Chondrocyte (in vitro differentiated cells): ENCODE measurements around the gene SCARB1. TPM values are rescaled to one million over a fixed set of nuclear protein-coding genes. Genes with fewer than 3 reads are reported as not detected.

Source experiments
- DNase-seq: peaks from one replicate; pipeline ENCODE4 v3.0.0; 2021; ENCODE audit warnings: mixed read lengths, low spot score
- H3K27ac Mint-ChIP-seq: one replicate; pipeline ENCODE4 v1.8.0; 2021; ENCODE audit warnings: mild to moderate bottlenecking, moderate library complexity, mixed read lengths; ENCODE audit not compliant: unreplicated experiment
- H3K27me3 Mint-ChIP-seq: 2 replicates; pipeline ENCODE4 v1.8.0; 2021; ENCODE audit warnings: low read depth, mixed read lengths
- H3K36me3 Mint-ChIP-seq: 2 replicates; pipeline ENCODE4 v1.8.0; 2021; ENCODE audit warnings: low read depth, mixed read lengths
- H3K4me1 Mint-ChIP-seq: 2 replicates; pipeline ENCODE4 v1.8.0; 2021; ENCODE audit warnings: low read depth, mild to moderate bottlenecking, mixed read lengths
- H3K4me3 Mint-ChIP-seq: one replicate; pipeline ENCODE4 v1.8.0; 2021; ENCODE audit warnings: mild to moderate bottlenecking, moderate library complexity, mixed read lengths; ENCODE audit not compliant: unreplicated experiment
- H3K9me3 Mint-ChIP-seq: 2 replicates; pipeline ENCODE4 v1.8.0; 2021; ENCODE audit warnings: low read depth, mixed read lengths
- total RNA-seq: library from RNA; stranded (reverse); gene quantifications from 3 replicates; pipeline ENCODE4 v1.2.1, GENCODE V29; 2021
- TF ChIP-seq, protein P1 (sequence below): fragments of 200-600 bp; sonication (generic); IDR thresholded peaks from 2 replicates; pipeline ENCODE4 v1.5.0; 2021; ENCODE audit warnings: antibody characterized with exemption, mild to moderate bottlenecking, moderate library complexity

The SCARB1 gene
- total RNA-seq, 1 donor from 2014 or later = 20.1 TPM

DNA sequence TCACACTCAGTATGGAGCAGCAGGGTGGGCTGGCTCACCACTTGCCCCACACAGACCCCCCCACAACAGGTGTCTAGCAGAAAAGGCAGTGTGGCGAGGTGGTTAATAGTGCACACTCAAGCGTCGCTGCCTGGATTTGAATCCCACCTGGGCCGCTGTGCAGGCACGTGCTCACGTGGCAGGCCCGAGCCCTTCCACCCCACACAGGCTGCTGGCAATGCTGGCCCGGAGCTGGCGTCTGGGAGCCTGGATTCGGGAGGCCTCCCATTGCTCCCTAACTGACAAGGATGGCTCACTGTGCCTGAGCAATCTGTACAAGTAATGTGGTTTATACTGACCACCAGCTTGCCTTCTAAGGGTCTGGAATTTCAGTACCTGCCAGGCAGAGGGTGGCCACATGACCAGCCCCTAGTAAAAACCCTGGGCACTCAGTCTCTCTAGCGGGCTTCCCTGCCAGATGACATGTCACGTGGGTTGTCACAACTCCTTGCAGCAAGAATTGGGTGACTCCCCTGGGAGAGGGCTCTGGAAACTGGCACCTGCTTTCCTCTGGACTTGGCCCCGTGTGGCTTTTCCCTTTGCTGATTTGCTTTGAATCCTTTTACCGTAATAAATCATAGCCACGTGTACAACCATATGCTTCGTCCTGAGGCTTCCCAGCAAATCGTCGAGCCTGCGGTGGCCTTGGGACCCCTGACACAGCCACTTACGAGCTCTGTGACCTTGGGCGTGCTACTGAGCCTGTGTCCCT is 72.8 kb downstream of the SCARB1 start:
- DNase-seq = no peak
- Mint-ChIP-seq H3K9me3 (no peaks in the 10 kb centered on the region), H3K27ac (no peak overlapping the region), H3K4me3 (no peak overlapping the region), H3K36me3 (peaks cover 8% of the 10 kb centered on the region), H3K4me1 (peaks cover 13% of the 10 kb centered on the region), H3K27me3 (no peaks in the 10 kb centered on the region)
- TF ChIP-seq, protein P1, sequence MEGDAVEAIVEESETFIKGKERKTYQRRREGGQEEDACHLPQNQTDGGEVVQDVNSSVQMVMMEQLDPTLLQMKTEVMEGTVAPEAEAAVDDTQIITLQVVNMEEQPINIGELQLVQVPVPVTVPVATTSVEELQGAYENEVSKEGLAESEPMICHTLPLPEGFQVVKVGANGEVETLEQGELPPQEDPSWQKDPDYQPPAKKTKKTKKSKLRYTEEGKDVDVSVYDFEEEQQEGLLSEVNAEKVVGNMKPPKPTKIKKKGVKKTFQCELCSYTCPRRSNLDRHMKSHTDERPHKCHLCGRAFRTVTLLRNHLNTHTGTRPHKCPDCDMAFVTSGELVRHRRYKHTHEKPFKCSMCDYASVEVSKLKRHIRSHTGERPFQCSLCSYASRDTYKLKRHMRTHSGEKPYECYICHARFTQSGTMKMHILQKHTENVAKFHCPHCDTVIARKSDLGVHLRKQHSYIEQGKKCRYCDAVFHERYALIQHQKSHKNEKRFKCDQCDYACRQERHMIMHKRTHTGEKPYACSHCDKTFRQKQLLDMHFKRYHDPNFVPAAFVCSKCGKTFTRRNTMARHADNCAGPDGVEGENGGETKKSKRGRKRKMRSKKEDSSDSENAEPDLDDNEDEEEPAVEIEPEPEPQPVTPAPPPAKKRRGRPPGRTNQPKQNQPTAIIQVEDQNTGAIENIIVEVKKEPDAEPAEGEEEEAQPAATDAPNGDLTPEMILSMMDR = no peak

DNA sequence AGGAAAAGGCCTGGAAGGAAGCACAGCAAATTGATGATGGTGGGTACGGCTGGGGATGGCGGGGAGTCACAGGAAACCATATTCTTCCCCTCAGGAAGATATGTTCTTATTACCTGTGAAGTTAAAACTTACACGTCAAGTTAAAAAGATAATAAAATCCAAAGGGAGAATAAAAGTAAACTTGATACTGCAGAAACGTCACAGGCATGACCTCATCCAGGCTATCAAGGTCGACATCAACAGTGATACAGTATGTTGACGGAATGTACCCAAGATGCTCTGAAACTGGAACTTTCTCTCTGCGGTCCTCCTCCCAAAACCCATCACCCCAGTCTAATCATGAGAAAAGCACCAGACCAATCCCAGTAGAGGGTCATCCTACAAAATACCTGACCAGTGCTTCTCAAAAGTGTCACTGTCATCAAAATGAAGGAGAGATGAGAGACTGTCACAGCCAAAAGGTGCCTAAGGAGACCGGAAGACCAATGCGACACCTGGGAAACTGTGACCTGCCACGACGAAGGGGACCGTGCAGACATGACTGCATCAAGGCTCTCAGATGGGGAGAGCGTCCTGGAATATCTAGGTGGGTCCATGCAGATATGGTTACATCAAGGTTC is 74.6 kb downstream of the SCARB1 start:
- H3K27me3 Mint-ChIP-seq = no peaks in the 10 kb centered on the region
- peaks cover 14% of the 10 kb centered on the region for H3K36me3 Mint-ChIP-seq
- no peaks in the 10 kb centered on the region for H3K9me3 Mint-ChIP-seq
- no peak for DNase-seq
- TF ChIP-seq, protein P1 = no peak
- no peak overlapping the region for H3K4me3 Mint-ChIP-seq
- peaks cover 13% of the 10 kb centered on the region for H3K4me1 Mint-ChIP-seq
- H3K27ac Mint-ChIP-seq = no peak overlapping the region

DNA sequence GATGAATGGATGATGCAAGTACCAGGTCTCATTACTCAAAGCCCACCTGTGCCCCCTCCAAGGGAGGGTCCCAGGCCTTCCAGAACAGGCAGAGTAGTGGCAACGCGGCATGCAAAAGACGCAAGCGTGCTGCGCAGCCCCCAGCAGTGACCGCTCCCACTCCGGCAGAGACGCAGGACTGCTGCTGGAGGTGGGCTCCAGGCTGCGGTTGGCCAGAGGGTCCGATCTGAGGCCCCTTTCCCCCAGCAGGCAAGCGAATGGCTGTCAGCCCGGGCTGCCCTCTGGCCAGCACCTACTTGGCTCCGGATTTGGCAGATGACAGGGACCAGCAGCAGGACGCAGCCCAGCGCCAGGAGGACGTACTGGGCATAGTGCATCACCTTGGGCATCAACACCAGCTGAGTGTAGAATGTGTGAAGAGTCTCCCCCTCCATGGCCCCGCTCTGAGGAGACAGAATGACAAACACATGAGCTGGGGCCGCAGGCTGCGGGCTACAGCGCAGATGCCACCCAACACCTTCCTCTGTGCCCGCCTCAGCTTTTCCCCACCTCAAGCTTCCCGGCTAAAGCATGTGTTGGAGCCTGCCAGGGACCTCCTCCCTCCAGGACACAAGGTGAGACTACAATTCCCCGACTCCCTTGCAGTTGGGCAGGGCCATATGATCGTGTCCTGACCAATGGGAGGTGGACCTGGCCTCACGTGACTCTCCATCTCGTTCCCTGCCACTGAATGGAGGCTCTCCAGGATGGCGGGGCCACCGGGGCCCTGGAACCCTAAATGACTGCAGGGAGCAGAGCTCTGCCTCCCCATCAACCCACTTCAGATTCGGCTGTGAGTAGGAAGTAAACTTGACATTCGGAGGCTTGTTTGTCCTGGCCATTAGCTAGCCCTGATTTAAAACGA is 77.4 kb downstream of the SCARB1 start:
- no peak for DNase-seq
- no peak overlapping the region for H3K27ac Mint-ChIP-seq

DNA sequence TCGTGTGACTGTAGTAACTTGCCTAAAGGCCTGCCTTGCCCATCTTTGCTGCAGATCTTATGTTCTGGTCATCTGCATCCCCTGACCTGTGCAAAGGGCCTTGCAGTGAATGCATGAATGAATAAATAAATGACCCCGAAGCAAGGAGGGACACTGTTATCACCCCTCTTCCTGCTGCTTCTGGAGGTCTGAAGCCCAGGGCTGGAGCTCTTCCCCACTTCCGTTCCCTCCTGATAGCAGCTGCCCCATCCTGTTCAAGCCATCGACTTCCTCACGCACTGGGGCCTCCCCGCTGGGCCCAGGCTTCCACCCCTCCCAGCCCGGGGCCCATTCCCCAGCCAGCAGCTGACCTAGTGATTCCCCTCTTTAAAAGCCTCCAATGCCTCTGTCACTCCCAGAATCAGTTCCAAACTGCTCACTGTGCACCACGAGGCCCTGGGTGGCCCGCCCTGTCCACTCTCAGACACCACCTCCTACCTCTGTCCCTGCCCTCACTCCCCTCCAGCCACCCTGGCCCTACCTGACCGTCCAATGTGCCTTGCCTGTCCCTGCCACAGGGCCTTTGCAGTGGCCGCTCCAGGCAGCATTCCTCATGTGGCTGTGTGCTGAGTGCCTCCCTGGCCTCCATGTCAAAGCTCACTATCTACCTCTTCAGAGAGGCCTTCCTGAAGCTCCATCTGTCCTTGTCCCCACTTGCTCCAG is 78.6 kb downstream of the SCARB1 start:
- Mint-ChIP-seq H3K27me3 (no peaks in the 10 kb centered on the region), H3K4me3 (no peak overlapping the region), H3K9me3 (no peaks in the 10 kb centered on the region), H3K36me3 (peaks cover 15% of the 10 kb centered on the region), H3K4me1 (no peaks in the 10 kb centered on the region), H3K27ac (no peak overlapping the region)
- TF ChIP-seq, protein P1 = no peak
- no peak for DNase-seq

More for the DNA sequence above, 77.4 kb downstream of the SCARB1 start:
- Mint-ChIP-seq H3K27me3 (no peaks in the 10 kb centered on the region), H3K4me1 (no peaks in the 10 kb centered on the region), H3K9me3 (no peaks in the 10 kb centered on the region), H3K36me3 (peaks cover 15% of the 10 kb centered on the region), H3K4me3 (peak overlapping the region; percentile 13)
- TF ChIP-seq, protein P1 = no peak
